ACC112 (cell line): ENCODE data around the gene ZNF792.
"Not testable (repeated sequence)": the region's sequence is repeated elsewhere in the genome, so short reads cannot be mapped to it uniquely, and the experiment has no call there.

Source experiments
- H2AFZ ChIP-seq: fragments of 200-600 bp; sonication (generic); one replicate; pipeline ENCODE4 v1.6.0; 2017; ENCODE audit warnings: antibody characterized with exemption, low read length; ENCODE audit not compliant: unreplicated experiment
- H3K27ac ChIP-seq: fragments of 200-600 bp; sonication (generic); 2 replicates; pipeline ENCODE4 v1.5.1; 2014; ENCODE audit warnings: low read depth, mild to moderate bottlenecking, antibody characterized with exemption, low read length, moderate library complexity
- H3K27me3 ChIP-seq: fragments of 200-600 bp; sonication (generic); 2 replicates; pipeline ENCODE4 v1.6.1; 2014; ENCODE audit warnings: mild to moderate bottlenecking, antibody characterized with exemption, low read length, moderate library complexity, mixed read lengths; ENCODE audit not compliant: insufficient read depth
- H3K36me3 ChIP-seq: fragments of 200-600 bp; sonication (generic); 2 replicates; pipeline ENCODE4 v1.6.1; 2016; ENCODE audit warnings: mild to moderate bottlenecking, antibody characterized with exemption, low read length, moderate library complexity, mixed read lengths; ENCODE audit not compliant: insufficient read depth
- H3K4me1 ChIP-seq: fragments of 200-600 bp; sonication (generic); one replicate; pipeline ENCODE4 v1.6.1; 2016; ENCODE audit warnings: low read length, mixed read lengths; ENCODE audit not compliant: insufficient read depth, unreplicated experiment, control insufficient read depth
- H3K4me3 ChIP-seq: fragments of 200-600 bp; sonication (generic); 2 replicates; pipeline ENCODE4 v1.5.1; 2014; ENCODE audit warnings: mild to moderate bottlenecking, low read depth, low read length
- H3K79me2 ChIP-seq: fragments of 200-600 bp; sonication (generic); one replicate; pipeline ENCODE4 v1.6.0; 2016; ENCODE audit warnings: low read length; ENCODE audit not compliant: control insufficient read depth, unreplicated experiment, insufficient read depth

ZNF792 gene

GRCh38 chr19:34963573-34964406 is at the start of gene ZNF792:
ZNF792 (minus strand) TSS chr19:34964229; CDS start chr19:34963662, 567 bp downstream.
- no peak within 1 kb of the TSS for H3K27ac ChIP-seq
- peaks cover 16% of the 10 kb centered on the region for H3K36me3 ChIP-seq
- H3K4me3 ChIP-seq = peak within 1 kb of the TSS; percentile 87
- H3K4me1 ChIP-seq = no peaks in the 10 kb centered on the region
- H2AFZ ChIP-seq = peak within 1 kb of the TSS; percentile 91
- peaks cover 2% of the 10 kb centered on the region for H3K79me2 ChIP-seq
- H3K27me3 ChIP-seq = no peaks in the 10 kb centered on the region

DNA sequence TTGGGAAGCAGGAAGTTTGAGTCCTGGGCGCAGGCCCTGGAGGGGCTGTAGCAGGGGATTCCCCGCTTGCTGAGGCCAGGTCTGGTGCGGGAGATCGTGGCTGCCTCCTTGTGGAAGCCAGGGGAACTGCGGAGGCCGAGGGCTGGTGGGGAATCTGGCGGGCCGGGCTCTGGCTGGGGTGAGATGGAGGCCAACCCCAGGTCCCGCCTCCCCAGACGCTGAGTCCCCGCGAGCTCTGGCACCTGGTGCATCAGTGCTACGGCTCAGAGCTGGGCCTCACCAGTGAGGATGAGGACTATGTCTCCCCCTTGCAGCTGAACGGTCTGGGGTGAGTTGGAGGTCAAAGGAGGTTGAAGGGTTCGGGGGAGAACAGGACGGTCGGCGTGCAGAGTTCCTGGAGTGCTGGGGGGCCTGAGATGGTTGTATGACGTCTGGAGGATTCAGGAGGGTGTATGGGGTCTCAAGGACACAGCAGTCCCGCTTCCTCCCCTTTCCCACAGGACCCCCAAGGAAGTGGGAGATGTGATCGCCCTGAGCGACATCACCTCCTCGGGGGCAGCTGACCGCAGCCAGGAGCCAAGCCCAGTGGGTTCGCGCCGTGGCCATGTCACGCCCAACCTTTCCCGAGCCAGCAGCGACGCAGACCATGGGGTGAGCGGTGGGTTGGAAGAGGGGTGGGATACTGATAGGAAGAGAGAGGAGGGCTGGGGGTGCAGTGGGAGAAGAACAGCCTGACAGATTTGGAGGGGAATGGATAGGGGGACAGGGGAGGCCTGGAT is 49.2 kb upstream of the ZNF792 start:
- no peak overlapping the region for H3K27ac ChIP-seq
- no peak overlapping the region for H3K4me3 ChIP-seq
- no peaks in the 10 kb centered on the region for H3K36me3 ChIP-seq
- no peak overlapping the region for H2AFZ ChIP-seq
- H3K4me1 ChIP-seq = no peaks in the 10 kb centered on the region
- no peaks in the 10 kb centered on the region for H3K79me2 ChIP-seq
- no peaks in the 10 kb centered on the region for H3K27me3 ChIP-seq

GRCh38 chr19:35011737-35012682 is 48.0 kb upstream of the ZNF792 start:
- Histone ChIP-seq H3K4me1 (peaks cover under 1% of the 10 kb centered on the region), H3K27ac (no peak overlapping the region), H3K4me3 (no peak overlapping the region), H3K27me3 (no peaks in the 10 kb centered on the region), H3K79me2 (peaks cover 2% of the 10 kb centered on the region), H3K36me3 (no peaks in the 10 kb centered on the region), H2AFZ (no peak overlapping the region)

DNA sequence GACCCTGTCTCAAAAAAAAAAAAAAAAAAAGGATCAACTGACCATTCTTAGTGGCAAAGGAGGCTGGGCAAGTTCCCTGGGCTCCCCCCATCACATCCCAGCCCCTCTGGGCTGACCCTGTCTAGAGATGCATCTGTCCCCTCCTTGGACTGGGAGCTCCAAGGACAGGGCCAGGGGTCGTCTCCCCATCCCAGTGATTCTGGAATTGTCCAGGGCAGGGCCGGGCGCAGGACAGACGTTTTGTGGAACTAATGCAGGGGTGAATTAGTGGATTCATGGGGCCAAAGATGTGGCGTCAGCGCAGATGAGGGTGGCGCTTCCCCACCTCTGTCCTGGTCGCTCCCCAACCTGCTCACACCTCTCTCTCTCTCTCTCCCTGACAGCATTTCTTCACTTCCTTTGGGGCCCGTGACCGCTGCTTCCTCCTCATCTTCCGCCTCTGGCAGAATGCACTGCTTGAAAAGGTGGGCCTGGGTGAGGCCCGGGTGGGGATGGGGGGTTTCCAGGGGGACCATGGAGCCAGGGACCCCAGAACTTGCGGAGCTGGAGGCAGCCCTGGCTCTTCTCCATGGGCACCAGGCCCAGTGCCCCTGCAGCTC is 47.2 kb upstream of the ZNF792 start:
- H3K36me3 ChIP-seq = no peaks in the 10 kb centered on the region
- H3K4me1 ChIP-seq = peaks cover 7% of the 10 kb centered on the region
- H3K27ac ChIP-seq = no peak overlapping the region
- peaks cover 4% of the 10 kb centered on the region for H3K79me2 ChIP-seq
- no peak overlapping the region for H2AFZ ChIP-seq
- no peak overlapping the region for H3K4me3 ChIP-seq
- H3K27me3 ChIP-seq = no peaks in the 10 kb centered on the region

GRCh38 chr19:35009424-35010415 is 45.7 kb upstream of the ZNF792 start:
- no peak overlapping the region for H3K4me3 ChIP-seq
- peaks cover 14% of the 10 kb centered on the region for H3K4me1 ChIP-seq
- no peaks in the 10 kb centered on the region for H3K36me3 ChIP-seq
- peaks cover 6% of the 10 kb centered on the region for H3K79me2 ChIP-seq
- H3K27me3 ChIP-seq = no peaks in the 10 kb centered on the region
- H2AFZ ChIP-seq = no peak overlapping the region
- no peak overlapping the region for H3K27ac ChIP-seq

- no peak overlapping the region for H2AFZ ChIP-seq
- H3K4me1 ChIP-seq = peaks cover 14% of the 10 kb centered on the region
- no peaks in the 10 kb centered on the region for H3K27me3 ChIP-seq
- H3K4me3 ChIP-seq = no peak overlapping the region
- H3K36me3 ChIP-seq = no peaks in the 10 kb centered on the region
- H3K79me2 ChIP-seq = peaks cover 12% of the 10 kb centered on the region
- no peak overlapping the region for H3K27ac ChIP-seq
Observed at GRCh38 chr19:35008891-35009341, 44.9 kb upstream of the ZNF792 start.

GRCh38 chr19:35007427-35007826 is 43.4 kb upstream of the ZNF792 start:
- H3K79me2 ChIP-seq = peaks cover 22% of the 10 kb centered on the region
- not testable (repeated sequence) for H3K27ac ChIP-seq, H3K27me3 ChIP-seq, H3K4me3 ChIP-seq, H3K36me3 ChIP-seq, H2AFZ ChIP-seq
- peaks cover 14% of the 10 kb centered on the region for H3K4me1 ChIP-seq

DNA sequence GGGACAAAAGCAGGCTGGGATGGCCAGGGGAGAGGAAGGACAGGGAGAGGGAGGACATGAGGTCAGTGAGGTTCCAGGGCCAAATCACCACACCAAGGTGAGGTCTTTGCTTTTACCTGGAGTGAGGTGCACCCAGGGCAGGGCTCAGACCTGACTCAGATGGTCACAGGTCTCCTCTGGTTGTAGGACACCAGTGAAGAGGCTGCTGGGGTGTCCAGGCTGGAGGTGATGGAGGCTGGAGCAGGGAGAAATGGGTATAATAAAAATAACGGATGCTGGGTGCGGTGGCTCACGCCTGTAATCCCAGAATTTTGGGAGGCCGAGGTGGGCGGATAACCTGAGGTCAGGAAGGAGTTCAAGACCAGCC is 43.0 kb upstream of the ZNF792 start:
- no peak overlapping the region for H3K4me3 ChIP-seq
- H3K36me3 ChIP-seq = no peaks in the 10 kb centered on the region
- H3K27ac ChIP-seq = peak overlapping the region; percentile 62
- H2AFZ ChIP-seq = no peak overlapping the region
- H3K27me3 ChIP-seq = no peaks in the 10 kb centered on the region
- peaks cover 14% of the 10 kb centered on the region for H3K4me1 ChIP-seq
- H3K79me2 ChIP-seq = peaks cover 24% of the 10 kb centered on the region

GRCh38 chr19:35006342-35006998 is 42.4 kb upstream of the ZNF792 start:
- Histone ChIP-seq H3K27ac (peak overlapping the region; percentile 62), H3K36me3 (no peaks in the 10 kb centered on the region), H3K79me2 (peaks cover 27% of the 10 kb centered on the region), H2AFZ (no peak overlapping the region), H3K4me3 (no peak overlapping the region), H3K27me3 (no peaks in the 10 kb centered on the region), H3K4me1 (peaks cover 14% of the 10 kb centered on the region)
